HG02981 (cell line): ENCODE results near the gene ART5.
"Not testable (repeated sequence)": the region's sequence is repeated elsewhere in the genome, so short reads cannot be mapped to it uniquely, and the experiment has no call there.

Experiments
- ATAC-seq: cut with Tn5 transposase; IDR thresholded peaks from one replicate; pipeline ENCODE4 v1.9.1; 2021; ENCODE audit warnings: mild to moderate bottlenecking, moderate library complexity; ENCODE audit not compliant: unreplicated experiment

Gene ART5

DNA sequence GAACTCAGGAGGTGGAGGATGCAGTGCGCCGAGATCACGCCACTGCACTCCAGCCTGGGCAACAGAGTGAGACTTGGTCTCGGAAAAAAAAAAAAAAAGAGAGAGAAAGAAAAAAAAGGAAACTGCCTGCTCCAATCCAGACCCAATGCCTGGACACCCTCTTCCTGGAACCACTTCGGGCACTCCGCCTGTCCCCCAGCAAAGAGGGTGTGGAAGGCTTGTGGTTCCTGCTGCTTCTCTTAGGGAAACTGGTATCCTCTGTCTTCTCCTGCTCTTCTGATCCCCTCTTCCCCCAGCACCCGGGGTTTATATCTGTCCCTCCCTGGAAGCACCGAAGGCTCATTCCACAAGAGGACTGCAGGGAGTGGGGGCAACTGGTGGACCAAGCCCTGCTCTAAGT, 16.5 kb upstream of the ART5 start:
- no peak for ATAC-seq

DNA sequence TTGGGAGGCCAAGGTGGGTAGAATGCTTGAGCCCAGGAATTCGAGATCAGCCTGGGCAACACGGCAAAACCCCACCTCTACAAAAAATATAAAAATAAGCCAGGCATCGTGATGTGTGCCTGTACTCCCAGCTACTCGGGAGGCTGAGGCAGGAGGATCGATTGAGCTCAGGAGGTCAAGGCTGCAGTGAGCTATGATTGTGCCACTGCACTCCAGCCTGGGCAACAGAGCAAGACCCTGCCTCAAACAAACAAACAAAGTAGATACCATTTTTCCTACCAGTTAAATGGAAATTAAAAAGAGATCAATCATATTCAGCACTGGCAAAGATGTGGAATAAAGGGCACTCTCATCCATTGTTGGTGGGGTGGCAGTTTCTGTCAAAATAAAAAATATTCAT, 15.5 kb upstream of the ART5 start:
- ATAC-seq: not testable (repeated sequence)

DNA sequence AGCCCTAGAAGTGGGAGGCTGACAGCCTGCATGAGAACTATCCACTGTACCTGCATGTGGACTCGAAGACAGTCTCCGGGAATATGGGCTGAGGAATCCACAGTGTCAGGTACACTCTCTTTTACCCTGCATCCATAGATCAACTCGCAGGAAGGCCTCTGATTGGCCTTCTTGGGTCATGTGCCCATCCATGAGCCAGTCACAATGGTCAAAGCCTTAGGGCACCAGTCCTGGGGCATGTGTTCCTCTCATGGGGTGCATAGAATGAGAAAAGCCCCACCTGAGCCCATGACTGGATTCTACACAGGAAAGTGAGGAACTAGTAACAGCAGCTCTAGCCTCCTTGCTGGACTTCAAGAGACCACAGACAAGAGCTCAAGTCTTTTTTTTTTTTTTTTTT, 13.8 kb upstream of the ART5 start:
- no peak for ATAC-seq

DNA sequence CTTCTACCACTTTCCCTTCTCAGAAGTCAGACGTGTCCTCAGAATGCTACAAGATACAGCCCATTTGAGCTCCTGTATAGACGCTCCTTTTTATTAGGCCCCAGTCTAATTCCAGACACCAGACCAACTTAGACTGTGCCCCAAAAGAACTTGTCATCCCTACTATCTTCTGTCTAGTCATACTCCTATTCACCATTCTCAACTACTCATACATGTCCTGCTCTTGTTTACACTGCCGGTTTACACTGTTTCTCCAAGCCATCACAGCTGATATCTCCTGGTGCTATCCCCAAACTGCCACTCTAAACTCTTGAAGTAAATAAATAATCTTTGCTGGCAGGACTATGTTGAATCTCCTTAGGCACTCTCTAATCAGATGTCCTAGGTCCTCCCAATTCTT, 10.7 kb upstream of the ART5 start:
- not testable (repeated sequence) for ATAC-seq

DNA sequence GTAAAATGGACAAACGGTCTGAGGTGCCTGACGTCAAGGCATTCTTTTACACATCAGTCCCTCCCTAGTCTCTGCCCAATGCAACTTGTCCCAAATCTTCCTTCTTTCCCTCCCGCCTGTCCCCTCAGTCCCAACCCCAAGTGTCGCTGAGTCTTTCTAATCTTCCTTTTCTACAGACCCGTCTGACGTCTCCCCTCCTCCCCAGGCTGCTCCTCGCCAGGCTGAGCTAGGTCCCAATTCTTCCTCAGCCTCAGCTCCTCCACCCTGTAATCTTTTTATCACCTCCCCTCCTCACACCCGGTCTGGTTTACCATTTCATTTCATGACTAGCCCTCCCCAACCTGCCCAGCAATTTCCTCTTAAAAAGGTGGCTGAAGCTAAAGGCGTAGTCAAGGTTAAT, 7.6 kb upstream of the ART5 start:
- ATAC-seq: not testable (repeated sequence)

DNA sequence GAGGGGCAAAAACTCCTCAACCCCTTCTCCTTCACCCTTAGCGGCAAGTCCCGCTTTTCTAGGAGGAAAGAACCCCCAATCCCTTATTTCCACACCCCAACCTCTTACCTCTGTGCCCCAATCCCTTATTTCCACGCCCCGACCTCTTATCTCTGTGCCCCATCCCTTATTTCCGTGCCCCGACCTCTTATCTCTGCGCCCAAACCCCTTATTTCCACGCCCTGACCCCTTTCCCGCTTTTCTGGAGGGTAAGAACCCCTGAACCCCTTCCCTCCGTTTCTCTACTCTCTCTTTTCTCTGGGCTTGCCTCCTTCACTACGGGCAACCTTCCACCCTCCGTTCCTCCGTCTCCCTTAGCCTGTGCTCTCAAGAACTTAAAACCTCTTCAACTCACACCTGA, 7.1 kb upstream of the ART5 start:
- ATAC-seq: not testable (repeated sequence)

DNA sequence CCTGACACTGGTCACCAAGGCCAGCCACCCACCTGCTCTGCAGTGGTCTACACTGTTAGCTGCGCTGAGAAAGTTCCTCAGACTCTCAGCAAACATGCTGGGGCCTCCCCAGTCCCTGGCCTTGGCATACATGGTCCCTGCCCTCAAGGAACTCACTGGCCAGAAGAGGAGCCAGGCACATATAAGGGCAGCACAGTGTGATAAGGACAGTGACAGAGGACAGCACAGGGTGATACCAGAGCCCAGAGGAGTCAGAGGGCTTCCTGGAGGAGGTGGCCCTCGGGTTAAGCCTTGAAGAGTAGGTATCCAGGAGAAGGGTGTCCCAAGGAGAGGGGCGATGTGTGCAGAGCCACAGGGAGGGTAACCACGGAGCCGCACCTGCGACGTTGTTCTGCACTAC, 3.8 kb upstream of the ART5 start:
- ATAC-seq: no peak

DNA sequence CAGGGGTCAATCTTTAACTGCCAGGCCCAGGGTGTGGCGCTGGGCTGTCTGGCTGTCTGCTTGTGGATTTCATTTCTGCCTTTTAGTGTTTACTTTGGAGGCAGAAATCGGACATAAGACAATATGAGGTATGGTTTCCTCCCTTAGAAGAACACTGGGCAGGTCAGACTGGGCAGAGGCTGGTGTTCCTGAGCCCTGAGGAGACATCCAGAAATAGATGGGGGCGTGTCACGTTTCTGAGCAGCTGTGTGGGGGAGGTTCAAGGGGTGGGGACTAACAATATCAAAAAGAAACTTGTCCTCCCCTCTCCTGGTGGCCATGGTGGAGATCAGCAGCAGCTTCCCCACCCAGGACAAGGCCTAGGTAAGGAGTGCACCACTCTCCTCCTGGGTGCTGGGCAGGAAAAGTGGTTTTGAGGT, 3.0 kb upstream of the ART5 start, which contains the start of gene ART1:
TSS of gene ART1 (plus strand) at position 312 of the 419 bp plus-strand sequence. CDS start 14,086 bp downstream, outside the sequence.
- ATAC-seq: no peak

DNA sequence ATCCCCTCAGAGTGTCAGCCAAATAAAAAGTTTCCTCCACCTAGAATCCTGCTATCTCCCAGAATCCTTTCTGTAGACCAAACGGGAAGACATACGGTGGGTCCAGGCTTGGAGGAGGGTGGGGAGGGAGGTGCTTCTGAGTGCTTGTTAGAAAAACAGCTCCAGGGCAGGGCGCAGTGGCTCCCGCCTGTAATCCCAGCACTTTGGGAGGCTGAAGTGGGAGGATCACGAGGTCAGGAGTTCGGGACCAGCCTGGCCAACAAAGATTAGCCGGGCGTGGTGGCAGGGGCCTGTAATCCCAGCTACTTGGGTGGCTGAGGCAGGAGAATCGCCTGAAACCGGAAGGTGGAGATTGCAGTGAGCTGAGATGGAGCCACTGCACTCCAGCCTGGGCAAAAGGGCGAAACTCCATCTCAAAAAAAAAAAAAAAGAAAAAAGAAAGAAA, 1.3 kb upstream of the ART5 start:
- ATAC-seq: not testable (repeated sequence)

DNA sequence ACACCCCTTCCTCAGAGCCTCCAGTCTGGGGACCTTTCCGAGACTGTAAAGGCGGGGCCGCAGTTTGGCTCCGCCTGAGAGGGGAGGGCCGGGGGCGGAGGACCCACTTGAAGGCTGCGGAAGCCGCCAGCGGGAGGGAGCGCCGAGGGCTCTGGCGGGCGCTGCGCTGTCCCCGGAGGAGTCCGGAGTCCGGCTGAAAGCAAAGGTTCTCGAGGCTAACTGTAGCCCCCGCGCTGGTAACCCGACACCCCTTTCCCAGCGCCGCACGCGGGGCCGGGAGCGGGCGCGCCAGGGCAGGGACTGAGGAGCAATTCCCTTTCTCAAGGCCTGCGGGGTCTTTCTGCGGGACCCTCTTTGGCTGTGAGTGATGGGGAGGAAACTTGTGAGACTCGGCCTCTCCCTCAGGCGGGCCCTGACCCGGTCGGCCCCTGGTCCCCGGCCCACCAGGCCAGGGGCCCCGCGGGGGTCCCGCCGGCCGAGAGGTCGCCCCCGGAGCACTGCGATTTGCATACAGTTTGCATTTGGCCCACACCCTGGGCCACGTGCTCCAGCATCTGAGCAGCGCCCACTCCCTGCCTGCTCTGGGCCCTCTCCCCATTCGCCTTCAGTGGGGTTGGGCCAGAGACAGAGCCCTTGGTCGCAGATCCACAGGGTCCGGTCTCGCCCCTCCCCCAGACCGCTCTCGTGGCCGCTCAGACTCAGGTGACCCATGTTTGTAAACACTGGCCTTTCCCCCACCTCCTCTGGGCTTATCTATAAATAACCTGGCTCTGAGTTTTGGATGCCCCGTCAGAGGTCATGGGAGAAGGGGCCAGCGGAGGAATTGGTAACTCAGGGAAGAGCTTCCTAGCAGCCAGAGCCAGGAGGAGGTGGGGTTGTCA, 519 bp upstream of the ART5 start:
- no peak for ATAC-seq

DNA sequence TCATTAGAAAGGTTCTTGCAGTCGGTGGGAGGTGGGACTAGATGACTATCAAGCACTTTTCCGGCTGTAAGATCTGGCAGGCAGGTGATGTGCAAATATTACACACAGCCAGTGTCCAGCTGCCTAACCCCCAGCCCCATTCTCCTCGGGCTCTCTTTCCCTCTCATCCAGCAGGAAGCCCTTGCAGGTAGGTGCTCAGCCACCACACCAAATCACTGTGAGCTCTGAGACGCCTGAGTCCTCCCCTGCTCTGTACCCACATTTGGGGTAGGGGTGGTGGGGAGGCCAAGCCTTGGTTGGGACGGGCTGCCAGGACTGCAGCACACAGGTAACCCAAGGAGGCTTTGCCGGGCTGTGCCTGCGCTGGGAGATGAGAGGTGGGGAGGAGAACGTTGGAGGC, 601 bp downstream of the ART5 start:
- no peak for ATAC-seq

DNA sequence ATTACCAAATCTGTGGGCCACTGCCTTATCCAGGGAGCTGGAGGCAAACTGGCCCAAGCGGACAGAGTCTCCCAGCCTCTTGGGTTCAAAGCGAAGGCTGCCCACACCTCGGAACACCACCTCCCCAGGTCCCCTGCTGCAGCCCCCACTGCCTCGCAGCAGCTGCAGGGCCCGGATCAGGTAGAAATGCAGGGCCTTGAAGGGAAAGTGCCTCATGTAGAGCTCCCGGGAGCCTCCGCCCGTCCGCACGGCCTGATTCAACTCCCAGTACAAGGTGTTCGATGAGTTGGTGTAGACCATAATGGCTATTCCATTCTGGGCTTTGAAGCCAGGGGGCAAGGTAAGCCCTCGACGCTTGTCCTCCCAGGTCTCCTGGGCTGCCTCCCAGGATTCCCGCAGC, 2.0 kb downstream of the ART5 start:
- ATAC-seq: no peak

DNA sequence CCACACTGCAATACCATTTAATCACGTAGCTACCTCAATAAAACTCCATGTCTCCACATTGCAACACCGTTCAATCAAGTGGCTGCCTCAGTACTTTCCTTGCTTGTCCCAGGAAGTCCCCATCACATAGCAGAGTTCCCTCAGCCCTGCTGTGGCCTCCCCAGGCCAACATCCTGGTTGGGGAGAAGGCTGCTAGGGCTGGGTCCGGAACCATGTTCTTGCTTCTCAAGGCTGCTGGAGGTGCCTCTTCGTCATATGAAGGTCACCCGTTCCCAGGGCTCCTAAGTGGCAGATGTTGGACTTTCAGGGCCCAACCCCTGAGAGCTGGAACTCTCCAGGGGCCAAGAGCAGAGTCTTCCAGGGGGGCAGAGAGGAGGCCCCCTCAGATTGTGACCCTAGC, 3.3 kb downstream of the ART5 start:
- no peak for ATAC-seq

DNA sequence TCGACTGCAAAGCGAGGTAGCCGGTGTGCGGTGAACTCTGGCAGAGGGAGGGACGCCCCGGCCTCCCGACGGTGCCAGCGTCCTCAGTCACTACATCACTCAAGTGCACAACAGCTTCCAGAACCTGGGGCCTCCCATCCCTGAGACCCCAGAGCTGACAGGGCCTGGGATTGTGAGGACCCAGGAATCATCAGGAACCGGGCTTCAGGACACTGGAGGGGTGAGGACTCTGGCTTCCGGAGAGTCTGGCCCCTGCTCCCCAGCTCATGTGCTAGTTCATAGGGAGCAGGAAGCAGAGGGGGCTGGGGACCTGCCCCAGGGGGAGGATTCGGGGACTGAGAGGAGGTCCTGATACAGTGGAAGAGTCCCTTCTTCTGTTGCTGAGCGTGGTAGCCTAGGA, 4.6 kb downstream of the ART5 start:
- ATAC-seq: no peak

DNA sequence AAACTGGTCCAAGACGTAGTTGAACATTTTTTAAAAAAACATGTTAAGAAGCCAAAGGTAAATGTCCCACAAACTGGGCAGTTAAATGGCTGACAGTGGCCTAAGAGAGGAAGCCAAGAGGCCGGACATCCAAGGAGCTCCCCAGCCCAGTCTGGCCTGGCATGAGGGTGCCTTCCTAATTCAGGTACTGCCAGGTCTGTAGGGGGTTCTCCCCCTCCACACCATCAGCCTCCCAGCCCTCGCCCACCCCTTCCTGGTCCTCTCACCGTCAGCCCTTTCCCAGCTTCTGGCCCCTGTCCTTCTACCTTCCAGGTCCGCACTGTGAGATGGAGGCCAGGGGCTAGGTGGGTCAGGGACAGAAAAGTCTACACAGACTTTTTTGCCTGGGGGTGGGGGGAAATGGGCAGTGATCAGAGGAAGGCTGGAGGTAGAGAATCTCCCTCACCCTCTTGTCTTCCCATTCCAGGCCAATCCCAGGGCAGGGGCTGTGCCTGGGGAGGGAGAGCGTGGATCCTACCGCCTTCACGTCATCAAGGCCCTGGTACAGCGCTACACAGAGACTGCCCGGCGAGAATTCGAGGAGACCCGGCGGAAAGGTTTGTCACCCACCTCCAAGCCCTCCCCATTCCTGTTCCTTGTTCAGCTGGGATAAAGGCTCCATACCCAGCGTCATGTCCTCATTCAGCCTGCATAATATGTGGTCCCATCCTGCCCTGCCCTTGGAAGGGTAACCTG, 6.0 kb downstream of the ART5 start:
- no peak for ATAC-seq

DNA sequence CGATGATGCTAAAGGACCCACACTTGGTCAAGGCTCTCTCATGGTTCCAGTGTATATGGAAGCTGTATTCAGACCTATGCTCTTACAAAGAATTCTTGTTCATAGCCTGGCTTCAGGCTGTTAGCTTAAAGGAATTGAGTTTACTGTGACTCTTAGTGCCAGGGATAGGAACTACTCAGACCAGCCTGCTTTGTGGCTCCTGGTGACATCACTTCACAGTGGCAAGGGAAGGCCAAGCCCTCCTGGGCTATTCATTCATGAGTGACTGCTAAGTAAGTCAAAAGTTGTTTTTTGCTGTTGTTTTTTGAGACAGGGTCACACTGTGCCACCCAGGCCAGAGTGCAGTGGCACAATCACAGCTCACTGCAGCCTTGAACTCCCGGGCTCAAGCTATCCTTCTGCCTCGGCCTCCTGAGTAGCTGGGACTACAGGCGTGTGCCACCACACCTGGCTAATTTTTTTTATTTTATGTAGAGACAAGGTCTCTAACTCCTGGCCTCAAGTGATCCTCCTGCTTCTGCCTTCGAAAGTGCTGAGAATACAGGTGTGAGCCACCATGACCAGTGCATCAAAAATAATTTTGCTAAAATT, 9.6 kb downstream of the ART5 start:
- no peak for ATAC-seq

DNA sequence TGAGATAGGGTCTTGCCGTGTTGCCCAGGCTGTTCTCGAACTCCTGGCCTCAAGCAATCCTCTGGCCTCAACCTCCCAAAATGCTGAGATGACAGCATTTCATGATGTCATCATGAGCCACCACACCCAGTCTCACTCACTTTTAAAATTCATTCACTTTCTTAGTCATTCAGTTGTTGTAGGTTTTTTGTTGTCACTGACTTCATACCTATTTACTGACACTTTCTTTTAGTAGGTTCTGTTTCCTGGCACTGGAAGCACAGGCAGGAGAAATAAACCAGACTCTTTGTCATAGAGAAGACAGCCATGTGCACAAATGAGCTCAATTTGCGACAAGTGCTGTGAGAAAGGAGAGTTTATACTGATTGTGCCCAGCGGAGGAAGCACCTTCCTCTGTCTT, 10.5 kb downstream of the ART5 start:
- no peak for ATAC-seq

DNA sequence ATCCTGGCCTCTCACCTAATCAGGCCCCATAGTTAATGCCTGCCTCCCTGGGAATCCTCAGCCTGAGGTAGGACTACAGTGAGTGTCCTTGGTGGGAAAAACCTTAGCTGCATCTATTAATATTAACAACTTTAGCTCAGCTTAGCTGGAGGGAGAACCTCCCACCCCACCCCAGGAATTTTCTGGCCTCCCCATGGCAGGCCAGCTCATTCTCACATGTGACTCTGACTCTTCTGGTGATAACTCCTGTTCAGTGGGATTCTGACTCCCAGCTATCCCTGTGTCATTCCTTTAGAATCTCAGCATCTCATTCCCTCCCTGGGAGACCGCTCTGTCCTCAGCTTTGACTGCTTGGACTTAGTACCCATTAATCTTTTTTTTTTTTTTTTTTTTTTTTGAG, 14.5 kb downstream of the ART5 start:
- no peak for ATAC-seq

DNA sequence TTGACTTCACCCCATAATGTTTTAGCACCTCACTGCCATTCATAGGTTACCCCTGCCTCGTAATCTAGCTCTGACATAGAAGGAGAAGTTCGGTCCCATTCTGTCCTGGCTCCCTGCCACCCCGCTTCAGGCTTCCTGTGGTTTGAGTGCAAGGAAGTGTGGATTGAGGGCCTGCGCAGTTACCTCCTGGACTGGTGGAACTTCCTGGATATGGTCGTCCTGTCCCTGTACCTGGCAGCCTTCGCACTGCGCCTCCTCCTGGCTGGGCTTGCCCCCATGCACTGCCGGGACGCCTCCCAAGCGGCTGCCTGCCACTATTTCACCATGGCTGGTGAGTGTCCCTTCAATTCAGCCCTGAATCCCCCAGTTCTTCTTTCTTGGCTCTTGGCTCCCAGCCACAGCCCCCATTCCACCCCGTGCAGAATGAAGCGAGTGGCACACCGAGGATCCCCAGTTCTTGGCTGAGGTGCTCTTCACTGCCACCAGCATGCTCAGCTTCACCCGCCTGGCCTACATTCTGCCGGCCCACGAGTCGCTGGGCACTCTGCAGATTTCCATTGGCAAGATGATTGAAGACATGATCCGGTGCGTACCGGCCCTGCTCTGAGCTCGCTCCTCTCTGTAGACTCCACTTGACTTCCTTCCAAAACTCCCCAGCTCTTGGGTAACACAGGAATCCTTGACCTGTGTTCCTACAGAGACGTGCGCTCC, 15.4 kb downstream of the ART5 start:
- ATAC-seq: no peak

DNA sequence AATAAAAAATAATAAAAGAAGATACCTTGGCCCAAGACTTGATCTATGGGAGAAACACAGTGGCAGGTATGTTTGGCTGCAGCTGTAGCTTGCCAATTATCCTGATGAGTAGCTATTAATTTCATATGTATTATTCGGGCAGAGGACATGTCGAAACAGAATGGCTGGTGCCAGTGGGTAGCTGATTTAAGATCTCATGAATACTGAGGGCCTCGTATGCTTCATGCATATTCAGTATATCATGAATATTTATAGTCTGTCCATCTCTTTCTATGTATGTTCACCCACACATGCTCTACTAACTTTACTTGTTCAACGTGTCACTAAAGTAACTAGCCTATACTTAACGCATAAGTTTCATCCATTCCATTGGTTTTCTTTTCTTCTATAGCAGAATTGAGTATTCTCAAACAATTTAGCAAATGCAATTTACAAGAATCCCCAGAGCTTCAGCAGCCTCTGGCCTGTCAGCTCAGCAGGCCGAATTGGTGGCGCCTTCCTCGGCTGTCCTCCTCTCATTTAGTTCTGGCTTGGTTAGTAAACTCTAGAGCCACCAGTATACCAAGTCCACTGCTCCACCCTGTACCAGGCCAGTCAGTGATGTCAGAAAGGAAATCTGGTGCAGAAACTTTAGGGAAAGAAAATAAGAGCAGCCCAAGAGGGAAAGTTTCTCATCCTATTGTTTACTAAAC, 17.9 kb downstream of the ART5 start:
- ATAC-seq: no peak
